GM10248 (cell line): ENCODE data around the gene VIPR2.

Source experiments
- CTCF ChIA-PET: fragments of 300-600 bp; sonication (Branson Sonifier 250); formaldehyde crosslinking; extraction: SDS; loops from one replicate; lab custom pipeline; 2021; ENCODE audit warnings: antibody characterized with exemption; lab: Yijun Ruan, JAX
- POLR2A ChIA-PET: fragments of 350-650 bp; sonication (Branson Sonifier 250); formaldehyde crosslinking; extraction: SDS; loops from one replicate; lab custom pipeline; 2020; ENCODE audit warnings: antibody characterized with exemption; lab: Yijun Ruan, JAX
- DNase-seq: peaks from one replicate; pipeline ENCODE4 v3.0.0; 2012; ENCODE audit errors: extremely low spot score
- TF ChIP-seq, protein P1 (sequence below): IDR thresholded peaks from 2 replicates; pipeline ENCODE4 v1.5.1; 2012; ENCODE audit warnings: mild to moderate bottlenecking, low read depth; ENCODE audit errors: extremely low read depth, missing control alignments, control extremely low read depth

The VIPR2 gene

GRCh38 chr7:159040912-159041711, 103.6 kb downstream of the VIPR2 start:
- no peak for DNase-seq
- ChIA-PET CTCF (no interaction called here), POLR2A (no interaction called here)
- TF ChIP-seq, protein P1, sequence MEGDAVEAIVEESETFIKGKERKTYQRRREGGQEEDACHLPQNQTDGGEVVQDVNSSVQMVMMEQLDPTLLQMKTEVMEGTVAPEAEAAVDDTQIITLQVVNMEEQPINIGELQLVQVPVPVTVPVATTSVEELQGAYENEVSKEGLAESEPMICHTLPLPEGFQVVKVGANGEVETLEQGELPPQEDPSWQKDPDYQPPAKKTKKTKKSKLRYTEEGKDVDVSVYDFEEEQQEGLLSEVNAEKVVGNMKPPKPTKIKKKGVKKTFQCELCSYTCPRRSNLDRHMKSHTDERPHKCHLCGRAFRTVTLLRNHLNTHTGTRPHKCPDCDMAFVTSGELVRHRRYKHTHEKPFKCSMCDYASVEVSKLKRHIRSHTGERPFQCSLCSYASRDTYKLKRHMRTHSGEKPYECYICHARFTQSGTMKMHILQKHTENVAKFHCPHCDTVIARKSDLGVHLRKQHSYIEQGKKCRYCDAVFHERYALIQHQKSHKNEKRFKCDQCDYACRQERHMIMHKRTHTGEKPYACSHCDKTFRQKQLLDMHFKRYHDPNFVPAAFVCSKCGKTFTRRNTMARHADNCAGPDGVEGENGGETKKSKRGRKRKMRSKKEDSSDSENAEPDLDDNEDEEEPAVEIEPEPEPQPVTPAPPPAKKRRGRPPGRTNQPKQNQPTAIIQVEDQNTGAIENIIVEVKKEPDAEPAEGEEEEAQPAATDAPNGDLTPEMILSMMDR = no peak

- ChIA-PET CTCF (no interaction called here), POLR2A (no interaction called here)
- DNase-seq = no peak
Measured at GRCh38 chr7:159040146-159040545, 104.5 kb downstream of the VIPR2 start.

GRCh38 chr7:159039716-159040115, 105.0 kb downstream of the VIPR2 start:
- TF ChIP-seq, protein P1 = no peak

More at GRCh38 chr7:159040146-159040545, 104.5 kb downstream of the VIPR2 start:
- TF ChIP-seq, protein P1 = no peak

GRCh38 chr7:159038066-159038465, 106.6 kb downstream of the VIPR2 start:
- CTCF ChIA-PET = interaction anchor here (1.3 kb wide), 1 partner anchor 15 kb away, joined by 3 read pairs; no protein-coding TSS in a partner anchor
- POLR2A ChIA-PET = no interaction called here

More at GRCh38 chr7:159039716-159040115, 105.0 kb downstream of the VIPR2 start:
- CTCF ChIA-PET = no interaction called here
- no peak for DNase-seq
- POLR2A ChIA-PET = no interaction called here

GRCh38 chr7:159036916-159037605, 107.6 kb downstream of the VIPR2 start:
- POLR2A ChIA-PET = no interaction called here
- CTCF ChIA-PET = interaction anchor here (1.3 kb wide), 1 partner anchor 16 kb away, joined by 3 read pairs; no protein-coding TSS in a partner anchor
- DNase-seq = no peak
- TF ChIP-seq, protein P1 = no peak

More at GRCh38 chr7:159038066-159038465, 106.6 kb downstream of the VIPR2 start:
- DNase-seq = no peak
- TF ChIP-seq, protein P1 = no peak

- DNase-seq = no peak
- ChIA-PET POLR2A (no interaction called here), CTCF (no interaction called here)
- TF ChIP-seq, protein P1 = no peak
Measured at GRCh38 chr7:159035571-159036073, 109.0 kb downstream of the VIPR2 start.
